Activated naive CD4-positive, alpha-beta T cell treated with anti-CD3 and anti-CD28 coated beads, Interleukin-2, amount 50 U/mL, for 72 hours (primary cell): ENCODE results near the gene TBXT. TPM values are rescaled to one million over a fixed set of nuclear protein-coding genes. Genes with fewer than 3 reads are reported as not detected.

Source experiments
- ATAC-seq, 2 donors: fragments of 150-1000 bp; cut with Tn5 transposase; 2 replicates each; pipeline ENCODE4 v1.10.0; 2021; ENCODE audit warnings: mild to moderate bottlenecking in 2 of 2, moderate library complexity in 2 of 2
- DNase-seq, 2 donors: peaks; one replicate each; pipeline ENCODE4 v3.0.0; 2021 to 2022; ENCODE audit warnings: low spot score in 2 of 2
- H3K27ac Mint-ChIP-seq, 2 donors: one replicate each; pipeline ENCODE4 v1.8.0; 2022; ENCODE audit warnings: mild to moderate bottlenecking in 2 of 2, mixed read lengths in 2 of 2
- H3K36me3 Mint-ChIP-seq, 2 donors: one replicate each; pipeline ENCODE4 v1.8.0; 2022; ENCODE audit warnings: mixed read lengths in 2 of 2
- H3K9me3 Mint-ChIP-seq, 2 donors: one replicate each; pipeline ENCODE4 v1.8.0; 2022; ENCODE audit warnings: mixed read lengths in 2 of 2
- total RNA-seq, 2 donors: library from RNA; stranded (reverse); gene quantifications; one replicate each; pipeline ENCODE4 v1.2.3, GENCODE V29; 2022

The TBXT gene, protein sequence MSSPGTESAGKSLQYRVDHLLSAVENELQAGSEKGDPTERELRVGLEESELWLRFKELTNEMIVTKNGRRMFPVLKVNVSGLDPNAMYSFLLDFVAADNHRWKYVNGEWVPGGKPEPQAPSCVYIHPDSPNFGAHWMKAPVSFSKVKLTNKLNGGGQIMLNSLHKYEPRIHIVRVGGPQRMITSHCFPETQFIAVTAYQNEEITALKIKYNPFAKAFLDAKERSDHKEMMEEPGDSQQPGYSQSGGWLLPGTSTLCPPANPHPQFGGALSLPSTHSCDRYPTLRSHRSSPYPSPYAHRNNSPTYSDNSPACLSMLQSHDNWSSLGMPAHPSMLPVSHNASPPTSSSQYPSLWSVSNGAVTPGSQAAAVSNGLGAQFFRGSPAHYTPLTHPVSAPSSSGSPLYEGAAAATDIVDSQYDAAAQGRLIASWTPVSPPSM
- not detected for total RNA-seq

DNA sequence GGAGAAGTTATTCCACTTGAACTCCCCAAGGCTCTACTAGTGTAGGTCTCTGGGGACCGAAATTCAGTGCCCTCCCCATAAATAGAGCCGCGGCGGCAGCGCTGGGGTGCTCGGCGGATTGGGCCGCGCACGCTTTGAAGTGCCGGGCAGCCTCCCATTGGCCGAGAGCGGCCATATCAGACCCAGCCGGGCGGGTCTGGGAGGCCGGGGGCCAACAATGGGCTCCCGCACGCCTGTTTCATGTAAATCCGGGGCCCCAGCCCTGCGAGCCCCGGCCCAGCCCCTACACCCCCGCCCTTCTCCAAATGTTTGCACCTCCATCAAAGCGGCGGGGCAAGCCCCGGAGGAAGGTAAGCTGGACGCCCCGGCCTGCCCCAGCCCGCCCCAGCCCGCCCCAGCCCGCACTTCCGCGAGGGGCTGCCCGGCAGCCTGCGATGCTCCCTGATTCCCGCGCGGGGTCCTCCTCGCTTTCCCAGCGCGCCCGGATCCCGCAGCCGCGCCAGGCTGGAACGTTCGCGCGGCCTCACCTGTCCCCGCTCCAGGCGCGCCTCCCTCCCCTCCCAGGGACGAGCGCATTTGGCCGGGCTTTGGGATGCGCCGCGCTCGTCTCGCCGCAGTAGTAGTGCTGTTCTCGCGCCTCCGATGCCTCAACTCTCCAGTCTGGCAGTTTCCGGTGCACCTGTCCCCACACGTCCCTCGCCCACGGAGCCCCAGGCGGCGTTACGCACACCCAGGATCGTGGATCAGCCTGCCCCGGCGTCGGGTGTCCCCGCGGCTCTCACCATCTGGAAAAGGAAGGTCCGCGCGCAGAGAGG is at the start of gene TBXT:
Gene TBXT (minus strand): TSS at position 51 of the 815 bp plus-strand sequence. CDS start 260 bp downstream, outside the sequence.
- Mint-ChIP-seq H3K36me3 (no peaks in the 10 kb centered on the region), H3K9me3 (no peaks in the 10 kb centered on the region), H3K27ac (no peak within 1 kb of the TSS)
- ATAC-seq: peak in 1 of 2 donors; percentile 34
- no peak for DNase-seq

GRCh38 chr6:166207284-166207561 is 39.6 kb upstream of the TBXT start:
- H3K27ac Mint-ChIP-seq: no peak overlapping the region
- DNase-seq (no peak), ATAC-seq (no peak)
- H3K36me3 Mint-ChIP-seq: no peaks in the 10 kb centered on the region
- H3K9me3 Mint-ChIP-seq: peaks cover 0 to 5% of the 10 kb centered on the region in 2 donors

- DNase-seq (no peak), ATAC-seq (peak in 1 of 2 donors; percentile 38)
Measured at GRCh38 chr6:166206510-166207283, 39.0 kb upstream of the TBXT start.

GRCh38 chr6:166206066-166206465 is 38.4 kb upstream of the TBXT start:
- peaks cover 0 to under 1% of the 10 kb centered on the region in 2 donors for H3K9me3 Mint-ChIP-seq
- no peaks in the 10 kb centered on the region for H3K36me3 Mint-ChIP-seq
- DNase-seq (no peak), ATAC-seq (no peak)
- no peak overlapping the region for H3K27ac Mint-ChIP-seq

More at GRCh38 chr6:166206510-166207283, 39.0 kb upstream of the TBXT start:
- no peaks in the 10 kb centered on the region for H3K36me3 Mint-ChIP-seq
- no peak overlapping the region for H3K27ac Mint-ChIP-seq
- H3K9me3 Mint-ChIP-seq: peaks cover 0 to 5% of the 10 kb centered on the region in 2 donors

- H3K9me3 Mint-ChIP-seq: no peaks in the 10 kb centered on the region
- H3K27ac Mint-ChIP-seq: no peak overlapping the region
- ATAC-seq: no peak
- H3K36me3 Mint-ChIP-seq: no peaks in the 10 kb centered on the region
- no peak for DNase-seq
Measured at GRCh38 chr6:166204852-166205650, 37.4 kb upstream of the TBXT start.

DNA sequence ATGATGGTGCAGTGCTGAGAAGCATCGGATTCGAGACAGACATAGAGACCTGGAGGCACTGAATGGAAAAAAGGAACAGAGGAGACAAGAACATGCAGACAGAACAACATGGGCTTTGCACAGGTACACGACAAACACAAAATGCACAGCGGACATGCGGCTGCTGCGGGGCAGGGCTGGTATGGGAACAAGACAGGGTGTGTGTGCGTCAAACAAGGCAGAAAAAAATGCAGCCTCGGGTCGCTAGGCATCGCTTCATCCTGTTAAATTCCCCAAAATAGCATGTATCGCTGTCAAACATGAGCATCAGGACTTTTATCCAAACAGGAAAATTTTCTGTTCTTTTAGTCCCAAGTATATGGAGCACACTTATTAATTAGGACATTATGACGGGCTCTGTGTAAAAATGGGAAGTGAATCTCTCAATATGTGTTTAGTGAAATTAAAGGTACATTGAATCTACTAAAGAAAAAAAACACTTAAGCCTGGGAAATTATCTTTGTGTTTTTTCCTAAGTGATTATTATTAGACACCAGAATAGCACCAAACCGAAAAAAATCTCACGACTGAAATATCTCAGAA is 36.1 kb upstream of the TBXT start:
- Mint-ChIP-seq H3K36me3 (no peaks in the 10 kb centered on the region), H3K27ac (no peak overlapping the region)

DNA sequence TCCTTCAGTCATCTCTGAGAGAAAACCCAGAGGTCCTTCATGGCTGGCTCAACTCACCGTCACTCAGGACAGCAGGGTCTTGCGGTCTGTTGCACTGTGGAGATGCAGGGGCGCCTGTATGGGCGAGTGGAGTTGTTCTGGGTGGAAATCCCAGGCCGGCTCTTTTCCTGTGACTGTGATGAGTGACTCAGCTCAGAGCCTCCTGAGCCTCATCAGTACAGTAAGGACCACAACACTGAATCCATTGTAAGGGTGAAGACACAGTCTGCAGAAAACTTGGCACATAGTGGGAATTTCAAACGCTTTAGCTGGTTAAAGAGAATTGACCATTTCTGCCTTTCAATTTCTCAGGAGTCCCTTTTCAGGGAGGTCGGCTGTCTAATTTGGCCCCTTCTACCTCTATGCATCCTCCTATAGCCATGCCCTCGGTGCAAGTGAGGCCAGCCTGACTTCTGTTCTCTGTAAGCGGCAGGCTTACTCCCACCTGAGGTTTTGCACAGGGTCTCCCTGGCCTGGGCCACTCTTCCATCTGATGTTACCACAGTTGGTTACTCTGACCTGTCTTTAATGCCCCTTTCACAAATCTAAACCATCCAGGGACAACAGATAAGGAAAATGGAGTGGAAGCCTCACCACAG is 35.5 kb upstream of the TBXT start:
- Mint-ChIP-seq H3K27ac (no peak overlapping the region), H3K9me3 (no peaks in the 10 kb centered on the region), H3K36me3 (no peaks in the 10 kb centered on the region)
- DNase-seq (no peak), ATAC-seq (no peak)

More for the DNA sequence above, 36.1 kb upstream of the TBXT start:
- no peaks in the 10 kb centered on the region for H3K9me3 Mint-ChIP-seq
- no peak for DNase-seq
- ATAC-seq: no peak

- ATAC-seq: no peak
- no peak for DNase-seq
- Mint-ChIP-seq H3K27ac (no peak overlapping the region), H3K36me3 (no peaks in the 10 kb centered on the region), H3K9me3 (no peaks in the 10 kb centered on the region)
Measured at GRCh38 chr6:166202321-166202733, 34.7 kb upstream of the TBXT start.

DNA sequence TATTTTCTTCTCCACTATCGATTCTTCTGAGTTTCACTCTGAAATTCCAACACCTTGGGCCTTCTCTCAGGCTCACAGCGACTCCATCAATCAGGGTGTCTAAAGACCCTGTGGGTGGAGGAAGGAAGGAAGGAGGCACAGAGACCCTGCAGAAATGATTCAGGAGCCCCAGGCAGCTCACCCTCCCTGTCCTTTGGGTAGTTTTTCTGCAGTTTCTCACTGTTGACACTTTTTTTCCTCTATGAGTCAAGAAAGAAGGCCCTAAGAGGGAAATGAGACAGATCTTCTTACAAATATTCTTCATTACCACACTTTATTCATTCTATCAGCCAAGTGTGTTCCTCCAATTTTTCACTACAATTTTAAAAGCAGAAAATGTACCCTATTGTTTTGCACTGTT is 34.2 kb upstream of the TBXT start:
- Mint-ChIP-seq H3K9me3 (no peaks in the 10 kb centered on the region), H3K27ac (no peak overlapping the region), H3K36me3 (no peaks in the 10 kb centered on the region)
- no peak for ATAC-seq
- no peak for DNase-seq

- DNase-seq: no peak
- H3K36me3 Mint-ChIP-seq: no peaks in the 10 kb centered on the region
- H3K9me3 Mint-ChIP-seq: no peaks in the 10 kb centered on the region
- H3K27ac Mint-ChIP-seq: no peak overlapping the region
- ATAC-seq: no peak
Measured at GRCh38 chr6:166197361-166197760, 29.7 kb upstream of the TBXT start.

DNA sequence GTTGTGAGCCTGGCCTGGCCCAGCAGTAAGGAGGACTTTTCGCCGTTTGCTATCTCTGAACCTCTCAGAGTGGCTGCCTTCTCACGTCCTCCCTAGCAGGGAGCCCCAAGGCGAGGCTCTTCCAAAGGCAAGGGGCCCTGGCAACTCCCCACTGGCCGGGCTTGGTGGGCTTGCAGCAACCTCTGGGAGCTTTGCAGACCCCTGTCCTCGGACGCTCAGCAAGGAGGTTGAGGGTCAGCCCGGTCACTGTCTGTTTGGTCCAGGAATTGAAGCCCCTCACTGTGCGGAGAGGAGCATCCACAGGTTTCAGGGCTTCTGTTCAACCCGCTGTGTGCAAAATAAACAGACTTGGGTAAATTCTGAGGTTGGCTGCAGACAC is 28.2 kb upstream of the TBXT start:
- H3K27ac Mint-ChIP-seq: no peak overlapping the region
- DNase-seq (no peak), ATAC-seq (no peak)
- H3K36me3 Mint-ChIP-seq: no peaks in the 10 kb centered on the region
- no peaks in the 10 kb centered on the region for H3K9me3 Mint-ChIP-seq

DNA sequence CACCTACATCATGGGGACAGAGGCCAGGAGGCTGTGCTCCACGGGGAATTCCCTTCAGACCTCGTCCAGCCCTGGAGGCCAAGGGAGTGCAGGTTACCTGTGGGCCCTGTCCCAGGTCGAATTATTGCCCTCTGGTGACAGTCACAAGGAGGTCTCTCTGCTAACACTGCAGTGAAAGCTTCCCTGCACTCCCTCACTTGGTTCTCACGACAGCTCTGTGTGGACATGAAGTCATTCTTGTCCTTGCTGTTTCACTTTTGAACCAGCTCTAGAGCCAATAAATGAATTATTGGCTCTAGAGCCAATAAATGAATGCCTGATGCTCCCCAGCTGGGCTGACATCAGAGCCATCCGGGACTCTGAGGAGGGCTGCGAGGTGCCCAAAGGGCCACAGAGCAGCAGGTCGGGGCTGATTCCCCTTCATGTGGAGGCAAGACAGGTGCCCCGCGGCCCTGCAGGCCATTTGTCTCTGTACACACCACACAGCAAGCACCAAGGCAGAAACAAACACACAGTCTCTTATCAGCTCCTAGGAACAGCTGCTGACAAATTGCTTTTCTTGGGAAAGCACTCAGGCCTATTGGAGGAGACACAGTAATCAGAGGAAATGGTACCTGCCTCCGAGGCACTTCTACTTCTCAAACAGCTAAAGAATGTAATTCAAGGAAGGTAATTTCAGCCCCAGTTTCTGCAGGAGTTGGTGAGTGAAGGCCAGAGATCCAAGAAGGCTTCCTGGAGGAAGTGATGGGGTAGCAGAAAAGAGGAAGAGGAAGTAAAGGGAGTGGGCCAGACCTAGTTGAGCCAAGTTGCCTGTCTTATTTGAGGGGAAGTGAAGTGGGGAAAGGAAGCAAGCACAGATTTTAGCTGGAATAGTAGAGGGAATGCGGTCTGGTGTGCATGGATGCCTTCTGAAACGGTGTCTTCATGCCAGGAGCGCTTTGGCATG is 27.5 kb upstream of the TBXT start:
- no peak for DNase-seq
- Mint-ChIP-seq H3K36me3 (no peaks in the 10 kb centered on the region), H3K9me3 (no peaks in the 10 kb centered on the region), H3K27ac (no peak overlapping the region)
- ATAC-seq: no peak

DNA sequence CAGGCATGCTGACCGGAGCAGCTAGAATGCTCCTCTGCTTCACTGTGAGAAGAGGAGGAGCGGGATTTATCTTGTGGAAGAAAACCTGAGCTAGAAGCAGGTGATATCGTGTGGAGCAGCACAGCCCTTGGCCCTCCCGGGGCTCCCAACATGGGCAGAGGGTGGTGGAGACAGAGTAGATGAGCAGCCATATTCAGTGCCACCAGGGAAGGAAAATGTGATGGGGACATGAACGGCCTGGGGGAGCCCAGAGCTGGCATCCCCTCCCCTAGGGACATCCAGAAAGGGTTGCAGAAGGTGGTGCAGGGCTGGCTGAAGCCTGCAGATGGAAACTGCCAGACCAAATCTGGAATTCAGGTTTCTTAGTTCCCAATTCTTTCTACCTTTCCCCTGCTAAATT is 24.9 kb upstream of the TBXT start:
- no peak for ATAC-seq
- Mint-ChIP-seq H3K9me3 (no peaks in the 10 kb centered on the region), H3K36me3 (no peaks in the 10 kb centered on the region), H3K27ac (no peak overlapping the region)
- DNase-seq: no peak

DNA sequence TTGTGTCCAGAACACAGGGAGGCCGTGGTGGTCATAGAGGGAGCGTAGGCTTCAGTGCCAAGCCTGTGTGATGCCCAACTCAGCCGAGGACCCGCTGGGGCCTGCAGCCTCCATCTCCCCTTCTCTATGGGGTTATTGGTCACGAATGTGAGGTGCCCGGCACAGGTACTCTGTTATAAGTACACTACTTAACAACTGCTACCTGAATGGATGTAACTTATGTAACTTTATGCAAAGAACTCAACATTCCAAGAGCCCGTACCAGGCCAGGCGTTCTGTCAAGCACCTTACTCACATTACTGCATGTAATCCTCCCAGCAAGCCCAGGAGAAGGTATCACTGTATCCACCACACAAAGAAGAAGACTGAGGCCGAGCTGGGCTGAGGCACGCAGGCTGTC is 24.5 kb upstream of the TBXT start:
- ATAC-seq (no peak), DNase-seq (no peak)
- no peaks in the 10 kb centered on the region for H3K36me3 Mint-ChIP-seq
- H3K27ac Mint-ChIP-seq: no peak overlapping the region
- H3K9me3 Mint-ChIP-seq: no peaks in the 10 kb centered on the region

GRCh38 chr6:166179704-166180103 is 12.1 kb upstream of the TBXT start:
- no peak for DNase-seq
- Mint-ChIP-seq H3K36me3 (no peaks in the 10 kb centered on the region), H3K27ac (no peak overlapping the region), H3K9me3 (peaks cover 4 to 5% of the 10 kb centered on the region in 2 donors)
- ATAC-seq: no peak
